ENCODE data around the gene SLC2A4RG. TPM values are rescaled to one million over a fixed set of nuclear protein-coding genes. Genes with fewer than 3 reads are reported as not detected.

SLC2A4RG gene
- total and polyA plus RNA-seq, 2 of the 13 experiments (the other 11 are each of a cell fraction or from before 2014, with no cell fraction given) = 91.4 to 95.9 TPM

DNA sequence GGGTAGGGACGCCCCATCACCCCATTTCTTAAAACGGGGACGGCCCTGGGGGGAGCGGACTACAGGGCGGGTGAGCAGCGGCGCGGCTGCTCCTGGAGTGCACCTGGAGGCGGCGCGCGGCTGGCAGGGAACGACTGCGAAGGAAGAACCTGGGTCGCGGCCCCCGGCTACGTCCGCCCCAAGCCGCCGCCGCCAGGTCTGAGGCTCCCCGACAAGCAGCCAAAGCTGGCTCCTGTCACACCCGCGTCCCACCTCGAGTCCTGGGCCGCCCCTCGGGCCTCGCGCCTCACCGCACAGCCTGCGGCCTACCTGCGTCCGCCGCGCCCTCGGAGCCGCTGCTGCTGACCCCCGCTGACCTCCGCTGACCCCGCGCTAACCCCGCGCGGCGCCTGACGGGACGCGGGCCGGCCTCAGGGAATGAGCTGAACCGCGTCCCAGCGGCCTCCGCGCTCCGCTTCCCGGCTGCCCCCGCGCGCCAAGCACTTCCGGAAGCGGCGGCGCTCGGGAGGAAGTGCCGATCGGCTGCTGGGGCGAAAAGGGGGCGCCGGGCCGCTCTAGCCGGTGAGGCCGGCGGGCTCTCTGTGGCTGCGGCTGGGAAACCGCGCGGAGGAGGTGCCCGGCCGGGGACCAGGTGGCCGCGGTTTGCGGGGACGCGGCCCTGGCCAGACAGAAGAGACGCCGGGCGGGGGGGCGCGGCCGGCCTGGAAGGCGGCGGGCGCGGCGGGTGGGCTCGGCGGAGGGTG is 31.8 kb upstream of the SLC2A4RG start, which contains the start of the genes ARFRP1 and ZGPAT (continued):
- no peak for TF ChIP-seq FOXA1 (IDR thresholded peaks at IDR 0.05)
- peak; percentile 60 for TF ChIP-seq FOXA1 (CRISPR knock-in tag; IDR thresholded peaks at IDR 0.05)
- TF ChIP-seq ZFAT (CRISPR knock-in tag; conservative IDR thresholded peaks at IDR 0.05) = peak; percentile 86; the same call in 1 of the 2 replicates
- TF ChIP-seq GABPB1 (CRISPR knock-in tag; IDR thresholded peaks at IDR 0.05) = peak; percentile 94
- no peak for TF ChIP-seq SMC3 (IDR thresholded peaks at IDR 0.05; ENCODE audit: low read length)
- TF ChIP-seq SRSF9 (IDR thresholded peaks at IDR 0.05; ENCODE audit: borderline replicate concordance, insufficient read depth, low read depth, low read length, poor library complexity, severe bottlenecking) = no peak
- TF ChIP-seq POLR2AphosphoS2 (IDR thresholded peaks at IDR 0.05; ENCODE audit: low read depth, low read length) = no peak
- TF ChIP-seq, protein P1, sequence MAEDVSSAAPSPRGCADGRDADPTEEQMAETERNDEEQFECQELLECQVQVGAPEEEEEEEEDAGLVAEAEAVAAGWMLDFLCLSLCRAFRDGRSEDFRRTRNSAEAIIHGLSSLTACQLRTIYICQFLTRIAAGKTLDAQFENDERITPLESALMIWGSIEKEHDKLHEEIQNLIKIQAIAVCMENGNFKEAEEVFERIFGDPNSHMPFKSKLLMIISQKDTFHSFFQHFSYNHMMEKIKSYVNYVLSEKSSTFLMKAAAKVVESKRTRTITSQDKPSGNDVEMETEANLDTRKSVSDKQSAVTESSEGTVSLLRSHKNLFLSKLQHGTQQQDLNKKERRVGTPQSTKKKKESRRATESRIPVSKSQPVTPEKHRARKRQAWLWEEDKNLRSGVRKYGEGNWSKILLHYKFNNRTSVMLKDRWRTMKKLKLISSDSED (CRISPR knock-in tag; IDR thresholded peaks at IDR 0.05) = peak; percentile 51; the same call in 1 of the 2 replicates
- TF ChIP-seq, protein P2, sequence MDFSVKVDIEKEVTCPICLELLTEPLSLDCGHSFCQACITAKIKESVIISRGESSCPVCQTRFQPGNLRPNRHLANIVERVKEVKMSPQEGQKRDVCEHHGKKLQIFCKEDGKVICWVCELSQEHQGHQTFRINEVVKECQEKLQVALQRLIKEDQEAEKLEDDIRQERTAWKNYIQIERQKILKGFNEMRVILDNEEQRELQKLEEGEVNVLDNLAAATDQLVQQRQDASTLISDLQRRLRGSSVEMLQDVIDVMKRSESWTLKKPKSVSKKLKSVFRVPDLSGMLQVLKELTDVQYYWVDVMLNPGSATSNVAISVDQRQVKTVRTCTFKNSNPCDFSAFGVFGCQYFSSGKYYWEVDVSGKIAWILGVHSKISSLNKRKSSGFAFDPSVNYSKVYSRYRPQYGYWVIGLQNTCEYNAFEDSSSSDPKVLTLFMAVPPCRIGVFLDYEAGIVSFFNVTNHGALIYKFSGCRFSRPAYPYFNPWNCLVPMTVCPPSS (IDR thresholded peaks at IDR 0.05) = no peak
- peak; percentile 57; the same call in 1 of the 2 replicates for TF ChIP-seq FIP1L1 (IDR thresholded peaks at IDR 0.05; ENCODE audit: borderline replicate concordance, insufficient read depth, low read depth, low read length)
- TF ChIP-seq, protein P3, sequence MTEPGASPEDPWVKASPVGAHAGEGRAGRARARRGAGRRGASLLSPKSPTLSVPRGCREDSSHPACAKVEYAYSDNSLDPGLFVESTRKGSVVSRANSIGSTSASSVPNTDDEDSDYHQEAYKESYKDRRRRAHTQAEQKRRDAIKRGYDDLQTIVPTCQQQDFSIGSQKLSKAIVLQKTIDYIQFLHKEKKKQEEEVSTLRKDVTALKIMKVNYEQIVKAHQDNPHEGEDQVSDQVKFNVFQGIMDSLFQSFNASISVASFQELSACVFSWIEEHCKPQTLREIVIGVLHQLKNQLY (CRISPR knock-in tag; IDR thresholded peaks at IDR 0.05) = peak; percentile 40
- TF ChIP-seq, protein P4, sequence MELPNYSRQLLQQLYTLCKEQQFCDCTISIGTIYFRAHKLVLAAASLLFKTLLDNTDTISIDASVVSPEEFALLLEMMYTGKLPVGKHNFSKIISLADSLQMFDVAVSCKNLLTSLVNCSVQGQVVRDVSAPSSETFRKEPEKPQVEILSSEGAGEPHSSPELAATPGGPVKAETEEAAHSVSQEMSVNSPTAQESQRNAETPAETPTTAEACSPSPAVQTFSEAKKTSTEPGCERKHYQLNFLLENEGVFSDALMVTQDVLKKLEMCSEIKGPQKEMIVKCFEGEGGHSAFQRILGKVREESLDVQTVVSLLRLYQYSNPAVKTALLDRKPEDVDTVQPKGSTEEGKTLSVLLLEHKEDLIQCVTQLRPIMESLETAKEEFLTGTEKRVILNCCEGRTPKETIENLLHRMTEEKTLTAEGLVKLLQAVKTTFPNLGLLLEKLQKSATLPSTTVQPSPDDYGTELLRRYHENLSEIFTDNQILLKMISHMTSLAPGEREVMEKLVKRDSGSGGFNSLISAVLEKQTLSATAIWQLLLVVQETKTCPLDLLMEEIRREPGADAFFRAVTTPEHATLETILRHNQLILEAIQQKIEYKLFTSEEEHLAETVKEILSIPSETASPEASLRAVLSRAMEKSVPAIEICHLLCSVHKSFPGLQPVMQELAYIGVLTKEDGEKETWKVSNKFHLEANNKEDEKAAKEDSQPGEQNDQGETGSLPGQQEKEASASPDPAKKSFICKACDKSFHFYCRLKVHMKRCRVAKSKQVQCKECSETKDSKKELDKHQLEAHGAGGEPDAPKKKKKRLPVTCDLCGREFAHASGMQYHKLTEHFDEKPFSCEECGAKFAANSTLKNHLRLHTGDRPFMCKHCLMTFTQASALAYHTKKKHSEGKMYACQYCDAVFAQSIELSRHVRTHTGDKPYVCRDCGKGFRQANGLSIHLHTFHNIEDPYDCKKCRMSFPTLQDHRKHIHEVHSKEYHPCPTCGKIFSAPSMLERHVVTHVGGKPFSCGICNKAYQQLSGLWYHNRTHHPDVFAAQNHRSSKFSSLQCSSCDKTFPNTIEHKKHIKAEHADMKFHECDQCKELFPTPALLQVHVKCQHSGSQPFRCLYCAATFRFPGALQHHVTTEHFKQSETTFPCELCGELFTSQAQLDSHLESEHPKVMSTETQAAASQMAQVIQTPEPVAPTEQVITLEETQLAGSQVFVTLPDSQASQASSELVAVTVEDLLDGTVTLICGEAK (IDR thresholded peaks at IDR 0.05) = no peak
- TF ChIP-seq, protein P4 (CRISPR knock-in tag; IDR thresholded peaks at IDR 0.05) = peak; percentile 84
- TF ChIP-seq ZNF263 (CRISPR knock-in tag; IDR thresholded peaks at IDR 0.05) = peak; percentile 79
- peak; percentile 81; the same call in 1 of the 2 replicates for TF ChIP-seq ZNF136 (CRISPR knock-in tag; IDR thresholded peaks at IDR 0.05; ENCODE audit: low read depth)
- TF ChIP-seq SMARCE1 (IDR thresholded peaks at IDR 0.05; ENCODE audit: borderline replicate concordance) = no peak
- peak; percentile 80 for TF ChIP-seq SIN3A (IDR thresholded peaks at IDR 0.05; ENCODE audit: borderline replicate concordance, low read depth, low read length)
- no peak for TF ChIP-seq ZKSCAN5 (CRISPR knock-in tag; IDR thresholded peaks at IDR 0.05)

Data from HepG2 (cell line).